ENCODE measurements around the gene WWOX. TPM values are rescaled to one million over a fixed set of nuclear protein-coding genes. Genes with fewer than 3 reads are reported as not detected.

The WWOX gene
- total and polyA plus RNA-seq, 2 of the 8 experiments (the other 6 are each of a cell fraction or from before 2014, with no cell fraction given): 5.4 to 16.7 TPM

DNA sequence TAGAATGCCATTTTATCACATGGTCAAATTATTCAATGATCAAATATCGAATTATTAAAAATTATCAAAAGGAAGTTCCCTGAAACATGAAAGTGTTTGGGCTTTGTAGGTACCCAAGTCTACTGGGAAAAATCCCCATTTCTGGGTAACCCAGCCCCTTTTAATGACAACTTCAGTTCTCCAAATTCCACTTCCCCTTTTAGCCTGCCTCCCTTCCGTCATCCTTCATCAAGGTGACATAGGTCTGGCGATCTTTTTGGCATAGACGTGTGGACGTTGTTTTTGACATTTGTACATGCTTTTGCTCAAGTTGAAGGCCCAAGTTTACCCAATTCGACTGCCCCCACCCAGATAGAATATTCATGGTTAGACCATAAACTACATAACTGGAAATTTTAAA lies 840.1 kb downstream of the WWOX start:
- 92% methylated on average over 6 of the region's 6 CpGs; no CpG with 5 or more reads in 1 of the 2 experiments for WGBS, 2 experiments (ENCODE audit: extremely low coverage in 1 of 2, insufficient coverage in 1 of 2, insufficient read length in 1 of 2, insufficient replicate concordance in 2 of 2, low coverage in 1 of 2, low lambda C conversion rate in 2 of 2, missing lambda C conversion rate in 1 of 2)
- H4K5ac ChIP-seq (ENCODE audit: insufficient read length, low read depth, low read length): no peak overlapping the region

More for the DNA sequence above, 840.1 kb downstream of the WWOX start:
- no peak for TF ChIP-seq TAF7 (optimal IDR thresholded peaks at IDR 0.05; ENCODE audit: borderline replicate concordance, low read depth, low read length)
- no peak for TF ChIP-seq NANOG (IDR thresholded peaks at IDR 0.05; ENCODE audit: insufficient read depth, low read depth, low read length, poor library complexity, severe bottlenecking)
- TF ChIP-seq SP1 (IDR thresholded peaks at IDR 0.05; ENCODE audit: low read depth, low read length): no peak
- no peak for TF ChIP-seq KDM5A (IDR thresholded peaks at IDR 0.05; ENCODE audit: low read length)
- TF ChIP-seq GABPA (IDR thresholded peaks at IDR 0.05; ENCODE audit: borderline replicate concordance, insufficient read depth, low read length): no peak
- no peak for TF ChIP-seq RXRA (IDR thresholded peaks at IDR 0.05; ENCODE audit: insufficient read depth, low read depth, low read length)
- no peak for TF ChIP-seq ZNF274 (IDR thresholded peaks at IDR 0.05; ENCODE audit: borderline replicate concordance, extremely low read depth, low read length)
- TF ChIP-seq HDAC6 (IDR thresholded peaks at IDR 0.05; ENCODE audit: low read depth, low read length): no peak
- TF ChIP-seq YY1 (IDR thresholded peaks at IDR 0.05; ENCODE audit: low read depth, low read length): no peak
- no peak overlapping the region for H2BK15ac ChIP-seq (ENCODE audit: low read length)
- CTCF ChIA-PET (ENCODE audit: partially characterized antibody): no interaction called here
- no peak overlapping the region for H3K4ac ChIP-seq (replicated peaks; ENCODE audit: insufficient read length, low read depth, low read length)
- DNase-seq (ENCODE audit: low read depth in 1 of 2, low spot score in 2 of 2) (no peak), FAIRE-seq (no peak)
- no peak overlapping the region for H3K4me3 ChIP-seq (ENCODE audit: extremely low read depth in 1 of 4, insufficient read depth in 2 of 4, low read depth in 3 of 4, low read length in 4 of 4)
- H3K23me2 ChIP-seq (ENCODE audit: low read depth, low read length): no peaks in the 10 kb centered on the region
- H2AK5ac ChIP-seq (ENCODE audit: low read depth, low read length): no peak overlapping the region
- no peak overlapping the region for H3K23ac ChIP-seq (ENCODE audit: insufficient read length)
- H3K36me3 ChIP-seq (ENCODE audit: control insufficient read depth in 2 of 4, insufficient read depth in 4 of 4, low read length in 3 of 4): no peaks in the 10 kb centered on the region
- no peak overlapping the region for H2AFZ ChIP-seq (ENCODE audit: low read length)
- H3K27ac ChIP-seq (ENCODE audit: low read depth, low read length): no peak overlapping the region
- H3K79me2 ChIP-seq (ENCODE audit: control insufficient read depth in 1 of 2, insufficient read depth in 2 of 2, low read length in 2 of 2): no peaks in the 10 kb centered on the region
- no peak overlapping the region for H3K56ac ChIP-seq (replicated peaks; ENCODE audit: insufficient read length, low read depth, low read length)
- no peaks in the 10 kb centered on the region for H3K4me1 ChIP-seq (replicated peaks in 1 of 4; ENCODE audit: control insufficient read depth in 3 of 4, insufficient read depth in 4 of 4, low read length in 3 of 4)
- no peak overlapping the region for H4K91ac ChIP-seq (replicated peaks; ENCODE audit: insufficient read length, low read length)
- no peak overlapping the region for H2BK12ac ChIP-seq (ENCODE audit: low read depth, low read length)
- no peak overlapping the region for H3K4me2 ChIP-seq (ENCODE audit: insufficient read depth in 1 of 2, low read depth in 2 of 2, low read length in 2 of 2)
- H3K9ac ChIP-seq (replicated peaks in 1 of 4; ENCODE audit: extremely low read depth in 1 of 4, low read depth in 3 of 4, low read length in 3 of 4): no peak overlapping the region
- no peak overlapping the region for H2BK20ac ChIP-seq (ENCODE audit: low read length)
- no peak overlapping the region for H2BK120ac ChIP-seq (replicated peaks; ENCODE audit: low read depth, low read length)
- no peak overlapping the region for H3K14ac ChIP-seq (ENCODE audit: insufficient read length)
- H3K18ac ChIP-seq (ENCODE audit: extremely low read depth, low read length): no peak overlapping the region
- no peaks in the 10 kb centered on the region for H3K9me3 ChIP-seq (ENCODE audit: insufficient read depth in 2 of 2, low read depth in 1 of 2, low read length in 1 of 2)
- POLR2A ChIA-PET (ENCODE audit: partially characterized antibody): no interaction called here
- H3K79me1 ChIP-seq (ENCODE audit: low read depth, low read length): no peaks in the 10 kb centered on the region
- H2BK5ac ChIP-seq (ENCODE audit: low read depth, low read length): no peak overlapping the region
- no peaks in the 10 kb centered on the region for H3K27me3 ChIP-seq (replicated peaks in 1 of 4; ENCODE audit: control insufficient read depth in 3 of 4, extremely low read depth in 1 of 4, insufficient read depth in 3 of 4, low read length in 3 of 4)
- H4K8ac ChIP-seq (ENCODE audit: extremely low read depth, insufficient read depth, low read length): no peak overlapping the region
- no peaks in the 10 kb centered on the region for H4K20me1 ChIP-seq (replicated peaks in 1 of 2; ENCODE audit: control insufficient read depth in 1 of 2, insufficient read depth in 2 of 2, low read length in 2 of 2)

Data from H1 (cell line).